K562 (cell line): ENCODE results near the gene PRSS1. TPM values are rescaled to one million over a fixed set of nuclear protein-coding genes. Genes with fewer than 3 reads are reported as not detected.
A peak's percentile ranks its signal among the peaks of the same experiment; 100 is the strongest.

ENCODE experiments used
- ARNT ChIP-seq, 2 experiments: fragments of 450-650 bp; IDR thresholded peaks; 2 replicates each; pipeline ENCODE4 v1.6.1; 2016; ENCODE audit warnings: mild to moderate bottlenecking in 1 of 2
- BACH1 ChIP-seq: fragments of 200-800 bp; sonication (Bioruptor generic); IDR thresholded peaks from 2 replicates; pipeline ENCODE4 v1.6.1; 2016; ENCODE audit warnings: missing genetic modification characterization, missing compliant biosample characterization
- CEBPB ChIP-seq: fragments of 450-650 bp; IDR thresholded peaks from 2 replicates; pipeline ENCODE4 v1.6.1; 2016; ENCODE audit warnings: missing genetic modification characterization, missing compliant biosample characterization
- CLOCK ChIP-seq: fragments of 250-450 bp; sonication (Bioruptor Pico); IDR thresholded peaks from 2 replicates; pipeline ENCODE4 v1.4.0; 2020; ENCODE audit warnings: mild to moderate bottlenecking, moderate library complexity, borderline replicate concordance
- CREB3 ChIP-seq: fragments of 450-650 bp; conservative IDR thresholded peaks from 2 replicates; pipeline ENCODE4 v1.6.1; 2016; ENCODE audit warnings: missing genetic modification characterization, low read depth, mild to moderate bottlenecking, missing compliant biosample characterization, moderate library complexity
- GABPA ChIP-seq: fragments of 200-800 bp; sonication (Bioruptor generic); conservative IDR thresholded peaks from 2 replicates; pipeline ENCODE4 v1.6.1; 2016; ENCODE audit warnings: low read depth, missing genetic modification characterization, missing compliant biosample characterization
- GABPB1 ChIP-seq: sonication (generic); formaldehyde crosslinking; IDR thresholded peaks from 2 replicates; pipeline ENCODE4 v1.8.0; 2022; ENCODE audit warnings: mild to moderate bottlenecking, missing genetic modification reagents
- JUNB ChIP-seq: fragments of 450-650 bp; formaldehyde crosslinking; conservative IDR thresholded peaks from 2 replicates; pipeline ENCODE4 v1.4.0; 2020; ENCODE audit warnings: mild to moderate bottlenecking
- NCOA6 ChIP-seq: fragments of 450-650 bp; IDR thresholded peaks from 2 replicates; pipeline ENCODE4 v1.6.1; 2017; ENCODE audit warnings: mild to moderate bottlenecking
- SRSF7 ChIP-seq: fragments of 200-400 bp; formaldehyde crosslinking; optimal IDR thresholded peaks from 2 replicates; pipeline ENCODE3; 2017; ENCODE audit warnings: mild to moderate bottlenecking, low read depth, low read length
- STAG1 ChIP-seq: sonication (generic); formaldehyde crosslinking; IDR thresholded peaks from 2 replicates; pipeline ENCODE4 v1.5.0; 2020; ENCODE audit warnings: missing genetic modification reagents, borderline replicate concordance
- XRCC5 ChIP-seq: fragments of 200-400 bp; formaldehyde crosslinking; IDR thresholded peaks from 2 replicates; pipeline ENCODE4 v1.6.1; 2017; ENCODE audit warnings: low read depth, mild to moderate bottlenecking, low read length
- ZBTB33 ChIP-seq: sonication (generic); formaldehyde crosslinking; IDR thresholded peaks from 2 replicates; pipeline ENCODE4 v1.8.1; 2023; ENCODE audit warnings: mild to moderate bottlenecking, missing genetic modification reagents
- ZKSCAN8 ChIP-seq: fragments of 200-800 bp; sonication (Bioruptor generic); IDR thresholded peaks from 2 replicates; pipeline ENCODE4 v1.6.1; 2016; ENCODE audit warnings: missing genetic modification characterization, missing compliant biosample characterization
- ZNF146 ChIP-seq: IDR thresholded peaks from one replicate; pipeline ENCODE4 v1.6.1; 2018; ENCODE audit warnings: missing compliant biosample characterization; ENCODE audit not compliant: unreplicated experiment
- ZNF174 ChIP-seq: fragments of 250-450 bp; sonication (Bioruptor Pico); IDR thresholded peaks from 2 replicates; pipeline ENCODE4 v1.4.0; 2020; ENCODE audit warnings: mild to moderate bottlenecking
- ZNF655 ChIP-seq: fragments of 250-450 bp; sonication (Bioruptor Pico); IDR thresholded peaks from 2 replicates; pipeline ENCODE4 v1.5.0; 2021
- ZNF778 ChIP-seq: fragments of 450-650 bp; formaldehyde crosslinking; IDR thresholded peaks from 2 replicates; pipeline ENCODE4 v1.4.0; 2020; ENCODE audit warnings: mild to moderate bottlenecking, moderate library complexity
- polyA plus RNA-seq, 8 experiments: library from polyadenylated mRNA; depleted of rRNA in 4 of 8; stranded (reverse) in 5 of 8; unstranded in 3 of 8; fragments of >200 nt; fragmentation: Nextera tagmentation in 2 of 8; fragmentation: Illumina TruSeq in 1 of 8; extraction: Ambion mirVana in 2 of 8; extraction: Trizol in 1 of 8; gene quantifications; 2 replicates each; pipeline versions ENCODE4 v1.2.1 to v1.2.3, GENCODE V29; 2011 to 2014; ENCODE audit warnings: inconsistent platforms in 1 of 8, missing spikeins in 1 of 8
- total RNA-seq, 7 experiments: library from RNA; depleted of rRNA in 6 of 7; stranded (reverse); fragments of >200 nt in 6 of 7; fragmentation: Illumina TruSeq in 2 of 7; extraction: Trizol in 2 of 7; gene quantifications; 2 replicates each; pipeline versions ENCODE4 v1.2.1 to v1.2.3, GENCODE V29; 2011 to 2021; ENCODE audit warnings: low replicate concordance in 1 of 7

Gene PRSS1
- total and polyA plus RNA-seq, 9 of the 15 experiments (the other 6 are each of a cell fraction or from before 2014, with no cell fraction given), result 0.07 to 6.6 (median 0.20) TPM; not detected in 6

GRCh38 chr7:142782922-142783900 is 33.9 kb downstream of the PRSS1 start (continued):
- TF ChIP-seq ARNT (IDR thresholded peaks at IDR 0.05) (no peak), GABPB1 (peak; percentile 47; the same call in 1 of the 2 replicates), ZBTB33 (CRISPR knock-in tag) (peak; percentile 79), BACH1 (tag) (no peak), GABPA (no peak), STAG1 (peak; percentile 91), NCOA6 (no peak), ZNF174 (CRISPR knock-in tag) (no peak), ZNF146 (CRISPR knock-in tag) (no peak), ZNF655 (CRISPR knock-in tag) (no peak), CEBPB (no peak), CREB3 (no peak), CLOCK (CRISPR knock-in tag) (no peak), JUNB (CRISPR knock-in tag) (no peak), XRCC5 (peak; percentile 97), SRSF7 (no peak), ZKSCAN8 (no peak), ZNF778 (CRISPR knock-in tag) (no peak)
